PC-9 (cell line): ENCODE results near the gene EPS8L2.

Experiments used
- CTCF ChIP-seq: fragments of 200-600 bp; sonication (generic); conservative IDR thresholded peaks from 2 replicates; pipeline ENCODE4 v1.6.1; 2017; ENCODE audit warnings: mixed run types, antibody characterized with exemption, mild to moderate bottlenecking, moderate library complexity
- EZH2 ChIP-seq: fragments of 200-600 bp; sonication (generic); IDR thresholded peaks from 2 replicates; pipeline ENCODE4 v1.8.0; 2017; ENCODE audit warnings: antibody characterized with exemption, low read depth

GRCh38 chr11:737366-737765, 31.3 kb downstream of the EPS8L2 start:
- TF ChIP-seq CTCF = no peak
- no peak for TF ChIP-seq EZH2
